Endothelial cell (in vitro differentiated cells): Measurements from ENCODE around the gene GSG1L. TPM values are rescaled to one million over a fixed set of nuclear protein-coding genes. Genes with fewer than 3 reads are reported as not detected.

Experiments
- DNase-seq: peaks from one replicate; pipeline ENCODE4 v3.0.0; 2021; ENCODE audit warnings: low spot score
- H3K27ac Mint-ChIP-seq: one replicate; pipeline ENCODE4 v1.8.0; 2021; ENCODE audit warnings: mixed read lengths, inconsistent platforms; ENCODE audit not compliant: unreplicated experiment
- H3K27me3 Mint-ChIP-seq: one replicate; pipeline ENCODE4 v1.8.0; 2021; ENCODE audit warnings: mild to moderate bottlenecking, moderate library complexity, mixed read lengths, inconsistent platforms; ENCODE audit not compliant: unreplicated experiment
- H3K36me3 Mint-ChIP-seq: one replicate; pipeline ENCODE4 v1.8.0; 2021; ENCODE audit warnings: mild to moderate bottlenecking, low read depth, mixed read lengths, inconsistent platforms; ENCODE audit not compliant: unreplicated experiment
- H3K4me1 Mint-ChIP-seq: one replicate; pipeline ENCODE4 v1.8.0; 2021; ENCODE audit warnings: mild to moderate bottlenecking, mixed read lengths, inconsistent platforms; ENCODE audit not compliant: unreplicated experiment
- H3K4me3 Mint-ChIP-seq: one replicate; pipeline ENCODE4 v1.8.0; 2021; ENCODE audit warnings: mild to moderate bottlenecking, mixed read lengths, inconsistent platforms; ENCODE audit not compliant: unreplicated experiment
- H3K9me3 Mint-ChIP-seq: one replicate; pipeline ENCODE4 v1.8.0; 2021; ENCODE audit warnings: mixed read lengths, inconsistent platforms; ENCODE audit not compliant: unreplicated experiment
- CTCF ChIP-seq: fragments of 200-600 bp; sonication (generic); IDR thresholded peaks from one replicate; pipeline ENCODE4 v1.5.0; 2021; ENCODE audit warnings: antibody characterized with exemption; ENCODE audit not compliant: unreplicated experiment
- total RNA-seq: library from RNA; stranded (reverse); fragmentation: NEBNext Ultra II Directional; extraction: Animal tissue kit (Norgen Biotek cat#: 25700); gene quantifications from one replicate; pipeline ENCODE4 v1.2.1, GENCODE V29; 2021; ENCODE audit not compliant: unreplicated experiment

GSG1L gene
- total RNA-seq, 1 donor from 2014 or later, result 0.38 TPM

- no peaks in the 10 kb centered on the region for H3K9me3 Mint-ChIP-seq
- H3K4me1 Mint-ChIP-seq, result no peaks in the 10 kb centered on the region
- no peak for DNase-seq
- peaks cover 3% of the 10 kb centered on the region for H3K27me3 Mint-ChIP-seq
- H3K36me3 Mint-ChIP-seq, result no peaks in the 10 kb centered on the region
- H3K27ac Mint-ChIP-seq, result no peak overlapping the region
- no peak for TF ChIP-seq CTCF
- H3K4me3 Mint-ChIP-seq, result no peak overlapping the region
Observed at GRCh38 chr16:27819356-27819755, 244.2 kb downstream of the GSG1L start.

GRCh38 chr16:27818246-27818645, 245.3 kb downstream of the GSG1L start:
- H3K27me3 Mint-ChIP-seq, result peaks cover 5% of the 10 kb centered on the region

GRCh38 chr16:27817038-27817437, 246.5 kb downstream of the GSG1L start:
- H3K27me3 Mint-ChIP-seq, result peaks cover 5% of the 10 kb centered on the region
- no peak overlapping the region for H3K27ac Mint-ChIP-seq
- H3K4me3 Mint-ChIP-seq, result no peak overlapping the region
- no peaks in the 10 kb centered on the region for H3K9me3 Mint-ChIP-seq
- no peaks in the 10 kb centered on the region for H3K4me1 Mint-ChIP-seq
- no peak for DNase-seq
- no peak for TF ChIP-seq CTCF
- no peaks in the 10 kb centered on the region for H3K36me3 Mint-ChIP-seq

More at GRCh38 chr16:27818246-27818645, 245.3 kb downstream of the GSG1L start:
- H3K4me1 Mint-ChIP-seq, result no peaks in the 10 kb centered on the region
- H3K36me3 Mint-ChIP-seq, result no peaks in the 10 kb centered on the region
- H3K4me3 Mint-ChIP-seq, result no peak overlapping the region
- DNase-seq, result no peak
- TF ChIP-seq CTCF, result no peak
- H3K27ac Mint-ChIP-seq, result no peak overlapping the region
- no peaks in the 10 kb centered on the region for H3K9me3 Mint-ChIP-seq

GRCh38 chr16:27816561-27816960, 247.0 kb downstream of the GSG1L start:
- no peak for DNase-seq
- Mint-ChIP-seq H3K4me1 (no peaks in the 10 kb centered on the region), H3K36me3 (no peaks in the 10 kb centered on the region), H3K27me3 (peaks cover 5% of the 10 kb centered on the region), H3K9me3 (no peaks in the 10 kb centered on the region), H3K27ac (no peak overlapping the region), H3K4me3 (no peak overlapping the region)
- no peak for TF ChIP-seq CTCF

- Mint-ChIP-seq H3K27me3 (peaks cover 3% of the 10 kb centered on the region), H3K4me3 (no peak overlapping the region), H3K4me1 (no peaks in the 10 kb centered on the region), H3K27ac (no peak overlapping the region), H3K36me3 (no peaks in the 10 kb centered on the region), H3K9me3 (no peaks in the 10 kb centered on the region)
- TF ChIP-seq CTCF, result no peak
- DNase-seq, result no peak
Observed at GRCh38 chr16:27813591-27813990, 249.9 kb downstream of the GSG1L start.
